Prostate gland (tissue), 2 donors: ENCODE data around the gene PC.

Source experiments
- CTCF ChIP-seq, 4 experiments: fragments of 200-600 bp in 2 of 4; fragments of 450-650 bp in 2 of 4; sonication (generic) in 2 of 4; IDR thresholded peaks; 1 replicate in 3 of 4; 2 replicates in 1 of 4; pipeline ENCODE4 v1.5.1; 2016 to 2019; ENCODE audit warnings: antibody characterized with exemption in 4 of 4, mild to moderate bottlenecking in 2 of 4, moderate library complexity in 2 of 4
- POLR2A ChIP-seq: fragments of 450-650 bp; IDR thresholded peaks from one replicate; pipeline ENCODE4 v1.6.1; 2016; ENCODE audit warnings: antibody characterized with exemption, mild to moderate bottlenecking

GRCh38 chr11:66905631-66906030 lies 52.6 kb downstream of the PC start:
- TF ChIP-seq POLR2A (no peak), CTCF (IDR thresholded peaks at IDR 0.05) (no peak)
